ENCODE results near the gene ZNF692.

ZNF692 gene

DNA sequence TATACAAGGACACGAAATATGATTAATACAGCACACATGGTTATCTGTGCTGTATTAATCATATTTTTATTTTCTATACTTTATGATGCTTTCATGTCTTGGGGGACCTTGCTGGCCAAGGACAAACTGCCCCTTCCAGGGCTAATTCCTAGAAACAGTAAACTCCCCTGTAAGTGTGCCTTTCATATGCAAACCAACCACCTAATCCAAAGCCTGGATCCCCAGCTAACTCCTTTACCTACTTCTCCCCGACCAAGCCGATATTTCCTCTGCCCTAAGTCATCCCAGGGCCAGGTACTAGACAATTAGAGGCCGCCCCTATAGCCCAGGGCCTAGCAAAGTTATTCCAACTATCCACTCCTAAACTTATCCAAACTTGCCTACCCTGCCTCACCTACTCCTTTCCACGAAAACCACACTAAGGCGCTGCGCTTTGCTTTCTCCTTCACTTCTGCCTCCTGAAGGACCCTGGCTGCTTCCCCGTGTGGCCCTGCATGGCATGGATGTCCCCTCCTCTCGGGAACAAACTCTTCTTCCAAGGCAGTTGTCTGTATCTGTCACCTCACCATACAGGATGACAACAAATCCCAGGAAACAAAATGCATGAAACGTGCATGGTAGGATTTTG lies 43.4 kb downstream of the ZNF692 start:
- ATAC-seq (ENCODE audit: low read depth) = no peak
- TF ChIP-seq, protein P1, sequence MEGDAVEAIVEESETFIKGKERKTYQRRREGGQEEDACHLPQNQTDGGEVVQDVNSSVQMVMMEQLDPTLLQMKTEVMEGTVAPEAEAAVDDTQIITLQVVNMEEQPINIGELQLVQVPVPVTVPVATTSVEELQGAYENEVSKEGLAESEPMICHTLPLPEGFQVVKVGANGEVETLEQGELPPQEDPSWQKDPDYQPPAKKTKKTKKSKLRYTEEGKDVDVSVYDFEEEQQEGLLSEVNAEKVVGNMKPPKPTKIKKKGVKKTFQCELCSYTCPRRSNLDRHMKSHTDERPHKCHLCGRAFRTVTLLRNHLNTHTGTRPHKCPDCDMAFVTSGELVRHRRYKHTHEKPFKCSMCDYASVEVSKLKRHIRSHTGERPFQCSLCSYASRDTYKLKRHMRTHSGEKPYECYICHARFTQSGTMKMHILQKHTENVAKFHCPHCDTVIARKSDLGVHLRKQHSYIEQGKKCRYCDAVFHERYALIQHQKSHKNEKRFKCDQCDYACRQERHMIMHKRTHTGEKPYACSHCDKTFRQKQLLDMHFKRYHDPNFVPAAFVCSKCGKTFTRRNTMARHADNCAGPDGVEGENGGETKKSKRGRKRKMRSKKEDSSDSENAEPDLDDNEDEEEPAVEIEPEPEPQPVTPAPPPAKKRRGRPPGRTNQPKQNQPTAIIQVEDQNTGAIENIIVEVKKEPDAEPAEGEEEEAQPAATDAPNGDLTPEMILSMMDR (IDR thresholded peaks at IDR 0.05; ENCODE audit: poor library complexity, severe bottlenecking) = no peak
- DNase-seq (ENCODE audit: low spot score) = no peak

DNA sequence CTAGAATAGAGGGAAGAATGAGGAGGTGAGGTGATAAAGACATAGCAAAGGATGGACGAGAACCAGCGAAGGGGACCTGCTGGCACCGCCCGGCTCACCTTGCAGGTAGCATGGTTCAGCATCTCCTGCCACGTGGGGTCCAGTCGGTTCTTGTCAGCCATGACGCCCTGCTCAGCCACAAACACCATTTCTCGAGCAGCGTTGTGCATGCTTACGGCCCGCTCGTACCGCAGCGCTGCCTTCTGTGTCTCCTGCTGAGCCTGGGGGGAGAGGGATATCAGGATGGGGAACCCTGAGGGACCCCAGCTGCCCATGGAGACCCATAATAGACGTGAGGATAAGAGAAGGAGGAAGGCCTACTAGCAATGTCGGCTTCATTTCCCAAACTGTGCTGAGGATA lies 44.5 kb downstream of the ZNF692 start:
- H3K36me3 ChIP-seq (ENCODE audit: low read depth) = peaks cover 9% of the 10 kb centered on the region
- no peak for DNase-seq (ENCODE audit: low spot score)

More for the DNA sequence above, 43.4 kb downstream of the ZNF692 start:
- no peaks in the 10 kb centered on the region for H3K4me1 ChIP-seq (ENCODE audit: insufficient read depth, poor library complexity, severe bottlenecking)
- no peak overlapping the region for H3K4me3 ChIP-seq (ENCODE audit: severe bottlenecking)
- H3K27ac ChIP-seq (ENCODE audit: poor library complexity, severe bottlenecking) = no peak overlapping the region
- H3K27me3 ChIP-seq (ENCODE audit: insufficient read depth, poor library complexity, severe bottlenecking) = no peaks in the 10 kb centered on the region
- peaks cover 10% of the 10 kb centered on the region for H3K36me3 ChIP-seq (ENCODE audit: low read depth)
- H3K9me3 ChIP-seq (ENCODE audit: severe bottlenecking) = no peaks in the 10 kb centered on the region

DNA sequence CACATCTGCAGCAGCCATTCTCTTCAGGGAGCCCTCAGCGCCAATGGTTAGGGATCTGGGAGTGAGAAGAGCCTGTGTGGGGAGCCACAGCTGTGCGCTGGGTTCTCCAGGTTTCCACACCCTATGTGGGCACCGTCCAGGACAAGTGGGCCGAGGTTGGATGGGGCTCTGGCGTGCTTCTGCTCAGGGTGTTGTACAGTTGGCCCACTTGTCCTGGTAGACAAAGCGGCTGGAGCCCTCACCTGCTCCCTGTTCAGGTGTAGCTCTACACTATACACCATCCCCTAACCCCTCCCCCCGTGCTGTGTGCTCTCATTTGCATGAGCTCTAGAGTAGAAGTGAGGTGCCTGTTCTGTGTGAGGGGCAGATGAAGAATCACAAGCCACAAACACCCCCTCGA lies 45.3 kb downstream of the ZNF692 start:
- no peak overlapping the region for H3K27ac ChIP-seq (ENCODE audit: poor library complexity, severe bottlenecking)
- no peak overlapping the region for H3K4me3 ChIP-seq (ENCODE audit: severe bottlenecking)
- DNase-seq (ENCODE audit: low spot score) = no peak
- TF ChIP-seq, protein P1 (IDR thresholded peaks at IDR 0.05; ENCODE audit: poor library complexity, severe bottlenecking) = no peak
- H3K36me3 ChIP-seq (ENCODE audit: low read depth) = peaks cover 9% of the 10 kb centered on the region
- H3K9me3 ChIP-seq (ENCODE audit: severe bottlenecking) = no peaks in the 10 kb centered on the region
- no peaks in the 10 kb centered on the region for H3K4me1 ChIP-seq (ENCODE audit: insufficient read depth, poor library complexity, severe bottlenecking)
- no peaks in the 10 kb centered on the region for H3K27me3 ChIP-seq (ENCODE audit: insufficient read depth, poor library complexity, severe bottlenecking)
- no peak for ATAC-seq (ENCODE audit: low read depth)

More for the DNA sequence above, 44.5 kb downstream of the ZNF692 start:
- Histone ChIP-seq H3K27me3 (ENCODE audit: insufficient read depth, poor library complexity, severe bottlenecking) (no peaks in the 10 kb centered on the region), H3K4me3 (ENCODE audit: severe bottlenecking) (no peak overlapping the region), H3K27ac (ENCODE audit: poor library complexity, severe bottlenecking) (no peak overlapping the region), H3K9me3 (ENCODE audit: severe bottlenecking) (no peaks in the 10 kb centered on the region), H3K4me1 (ENCODE audit: insufficient read depth, poor library complexity, severe bottlenecking) (no peaks in the 10 kb centered on the region)
- TF ChIP-seq, protein P1 (IDR thresholded peaks at IDR 0.05; ENCODE audit: poor library complexity, severe bottlenecking) = no peak
- no peak for ATAC-seq (ENCODE audit: low read depth)

DNA sequence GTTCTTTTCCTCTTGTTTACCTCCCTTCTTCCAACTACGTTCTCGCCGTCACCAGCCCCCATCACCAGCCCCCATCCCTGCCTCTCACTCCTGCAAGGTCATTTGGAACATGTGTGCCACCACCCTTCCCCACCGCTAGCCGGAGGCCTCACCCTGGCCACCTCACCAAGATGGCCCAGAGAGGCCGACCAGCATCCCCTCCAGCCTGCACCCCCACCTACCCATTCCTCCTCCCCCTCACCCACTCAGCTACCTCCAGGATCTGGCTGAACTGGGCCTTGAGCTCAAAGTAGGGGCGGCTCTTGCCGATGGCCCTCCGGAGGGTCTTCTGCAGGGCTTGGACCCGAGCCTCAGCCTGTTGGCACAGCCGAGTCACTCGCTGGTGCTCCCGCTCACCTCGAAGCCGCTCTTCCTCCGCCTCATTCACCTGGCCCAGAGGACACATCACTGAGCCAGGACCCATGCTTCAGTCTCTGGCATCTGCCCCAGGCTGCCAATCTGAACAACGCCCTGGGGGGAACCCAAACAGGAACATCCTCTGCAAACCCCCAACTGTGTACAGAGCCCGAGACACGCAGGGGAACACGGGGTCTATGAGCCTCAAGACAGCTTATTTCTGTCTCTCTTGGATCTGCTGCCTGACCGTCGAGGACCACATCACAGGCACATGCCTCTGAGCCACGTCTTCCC lies 46.0 kb downstream of the ZNF692 start:
- Histone ChIP-seq H3K4me1 (ENCODE audit: insufficient read depth, poor library complexity, severe bottlenecking) (no peaks in the 10 kb centered on the region), H3K27ac (ENCODE audit: poor library complexity, severe bottlenecking) (no peak overlapping the region), H3K27me3 (ENCODE audit: insufficient read depth, poor library complexity, severe bottlenecking) (no peaks in the 10 kb centered on the region), H3K36me3 (ENCODE audit: low read depth) (peaks cover 9% of the 10 kb centered on the region), H3K4me3 (ENCODE audit: severe bottlenecking) (no peak overlapping the region), H3K9me3 (ENCODE audit: severe bottlenecking) (no peaks in the 10 kb centered on the region)
- DNase-seq (ENCODE audit: low spot score) (no peak), ATAC-seq (ENCODE audit: low read depth) (no peak)
- TF ChIP-seq, protein P1 (IDR thresholded peaks at IDR 0.05; ENCODE audit: poor library complexity, severe bottlenecking) = no peak
